ENCODE data around the gene CASQ1.

DNA sequence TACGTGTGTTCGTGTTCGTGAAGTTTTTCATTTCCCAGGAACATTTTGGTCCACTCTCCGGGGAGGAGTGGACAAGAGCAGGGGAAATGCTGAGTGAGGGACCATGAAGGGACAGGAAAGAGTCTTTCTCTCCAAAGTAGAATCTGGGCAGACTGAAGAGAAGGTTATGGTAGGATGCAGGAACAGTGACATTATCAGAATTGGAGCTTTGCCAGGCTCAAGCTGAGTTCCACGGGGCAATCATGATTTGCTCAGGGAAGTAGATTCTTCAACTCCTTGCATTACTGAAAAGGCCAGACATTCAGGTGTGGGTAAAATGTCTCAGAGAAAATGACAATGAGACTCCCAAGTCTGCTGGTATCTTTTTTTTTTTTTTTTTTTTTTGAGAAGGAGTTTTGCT lies 22.4 kb upstream of the CASQ1 start:
- TF ChIP-seq MYC (IDR thresholded peaks at IDR 0.05; ENCODE audit: low read depth, low read length) (no peak), POLR2A (IDR thresholded peaks at IDR 0.05; ENCODE audit: extremely low read depth, insufficient read length) (no peak)
